Activated CD4-positive, alpha-beta memory T cell treated with anti-CD3 and anti-CD28 coated beads for 36 hours (primary cell): ENCODE data around the gene PNPO. TPM values are rescaled to one million over a fixed set of nuclear protein-coding genes. Genes with fewer than 3 reads are reported as not detected.
A peak's percentile ranks its signal among the peaks of the same experiment; 100 is the strongest.

Experiments used
- CTCF ChIA-PET: fragments of 350-600 bp; sonication (Branson Sonifier 250); formaldehyde crosslinking; loops from one replicate; lab custom pipeline; 2021; ENCODE audit warnings: antibody characterized with exemption, inconsistent platforms; lab: Charles Lee
- POLR2A ChIA-PET: fragments of 350-600 bp; sonication (Branson Sonifier 250); formaldehyde crosslinking; loops from one replicate; lab custom pipeline; 2021; ENCODE audit warnings: antibody characterized with exemption; lab: Charles Lee
- DNase-seq: peaks from one replicate; pipeline ENCODE4 v3.0.0-alpha.2; 2020
- H3K27ac Mint-ChIP-seq: one replicate; pipeline ENCODE4 v1.8.0; 2021; ENCODE audit warnings: mixed read lengths
- H3K27me3 Mint-ChIP-seq: one replicate; pipeline ENCODE4 v1.8.0; 2021; ENCODE audit warnings: mixed read lengths
- H3K36me3 Mint-ChIP-seq: one replicate; pipeline ENCODE4 v1.8.0; 2021; ENCODE audit warnings: mixed read lengths
- H3K4me1 Mint-ChIP-seq: one replicate; pipeline ENCODE4 v1.8.0; 2021; ENCODE audit warnings: low read depth, mixed read lengths
- H3K4me3 Mint-ChIP-seq: one replicate; pipeline ENCODE4 v1.8.0; 2021; ENCODE audit warnings: mild to moderate bottlenecking, mixed read lengths
- H3K9me3 Mint-ChIP-seq: one replicate; pipeline ENCODE4 v1.8.0; 2021; ENCODE audit warnings: mixed read lengths
- intact Hi-C: fragments of 100-400 bp; cut with micrococcal nuclease; formaldehyde crosslinking; loops from one replicate; pipeline ENCODE4 v1.15.1; 2023
- total RNA-seq, 2 experiments: library from RNA; stranded (reverse); gene quantifications; one replicate each; pipeline ENCODE4 v1.2.3, GENCODE V29; 2021

PNPO gene
- total RNA-seq, 2 experiments from 2014 or later = 32.5 to 34.4 TPM

GRCh38 chr17:47964856-47965255 is 23.5 kb downstream of the PNPO start:
- no peaks in the 10 kb centered on the region for H3K27me3 Mint-ChIP-seq
- ChIA-PET CTCF (interaction anchor here (11.9 kb wide), 1 partner anchor 16 kb away, joined by 290 read pairs; the partner anchor contains the start of genes PNPO and PRR15L), POLR2A (no interaction called here)
- H3K4me3 Mint-ChIP-seq = no peak overlapping the region
- intact Hi-C loops = no loop called here
- no peaks in the 10 kb centered on the region for H3K9me3 Mint-ChIP-seq
- no peak for DNase-seq
- H3K36me3 Mint-ChIP-seq = no peaks in the 10 kb centered on the region
- no peak overlapping the region for H3K27ac Mint-ChIP-seq
- H3K4me1 Mint-ChIP-seq = peaks cover 2% of the 10 kb centered on the region

- H3K27ac Mint-ChIP-seq = no peak overlapping the region
- DNase-seq = no peak
- H3K27me3 Mint-ChIP-seq = no peaks in the 10 kb centered on the region
- no peaks in the 10 kb centered on the region for H3K9me3 Mint-ChIP-seq
- no peak overlapping the region for H3K4me3 Mint-ChIP-seq
- no peaks in the 10 kb centered on the region for H3K36me3 Mint-ChIP-seq
- peaks cover 9% of the 10 kb centered on the region for H3K4me1 Mint-ChIP-seq
- ChIA-PET POLR2A (no interaction called here), CTCF (interaction anchor here (0.6 to 11.9 kb wide), 2 partner anchors 17 to 135 kb away, joined by 3 to 290 read pairs; partner anchors contain the start of genes LRRC46, MRPL10, PNPO and PRR15L)
- intact Hi-C loops = no loop called here
Measured at GRCh38 chr17:47966079-47966519, 24.7 kb downstream of the PNPO start.

GRCh38 chr17:47967607-47968252 is 26.4 kb downstream of the PNPO start:
- Mint-ChIP-seq H3K27me3 (no peaks in the 10 kb centered on the region), H3K4me1 (peaks cover 18% of the 10 kb centered on the region), H3K36me3 (no peaks in the 10 kb centered on the region), H3K27ac (no peak overlapping the region), H3K4me3 (no peak overlapping the region), H3K9me3 (no peaks in the 10 kb centered on the region)
- no peak for DNase-seq
- intact Hi-C loops = no loop called here
- ChIA-PET POLR2A (interaction anchor here (1.3 kb wide), 1 partner anchor 79 kb away, joined by 3 read pairs; no protein-coding TSS in a partner anchor), CTCF (interaction anchor here (1.2 to 11.9 kb wide), 2 partner anchors 18 to 32 kb away, joined by 3 to 290 read pairs; partner anchors contain the start of genes PNPO and PRR15L)

- Mint-ChIP-seq H3K27ac (no peak overlapping the region), H3K4me3 (no peak overlapping the region), H3K27me3 (no peaks in the 10 kb centered on the region), H3K9me3 (no peaks in the 10 kb centered on the region), H3K36me3 (peaks cover 1% of the 10 kb centered on the region), H3K4me1 (peaks cover 22% of the 10 kb centered on the region)
- DNase-seq = no peak
- intact Hi-C loops = no loop called here
- POLR2A ChIA-PET = interaction anchor here (1.3 kb wide), 1 partner anchor 78 kb away, joined by 3 read pairs; no protein-coding TSS in a partner anchor
- CTCF ChIA-PET = interaction anchor here (0.6 to 11.9 kb wide), 6 partner anchors 10 to 79 kb away, joined by 3 to 290 read pairs (median 4); partner anchors contain the start of genes PNPO and PRR15L
Measured at GRCh38 chr17:47968836-47969235, 27.5 kb downstream of the PNPO start.

GRCh38 chr17:47969930-47970724 is 28.8 kb downstream of the PNPO start:
- CTCF ChIA-PET = interaction anchor here (0.5 to 11.9 kb wide), 37 partner anchors 8 to 147 kb away, joined by 3 to 290 read pairs (median 4); partner anchors contain the start of genes CBX1, LRRC46, MRPL10 and PNPO
- Mint-ChIP-seq H3K4me1 (peaks cover 22% of the 10 kb centered on the region), H3K27me3 (no peaks in the 10 kb centered on the region)

GRCh38 chr17:47970725-47971499 is 29.5 kb downstream of the PNPO start, which contains the start of gene CDK5RAP3:
Gene CDK5RAP3 (plus strand): TSS chr17:47971113. CDS start chr17:47971147, 34 bp downstream.
- ChIA-PET CTCF (interaction anchor here (0.6 to 11.9 kb wide), 38 partner anchors 8 to 935 kb away, joined by 3 to 290 read pairs (median 4); partner anchors contain the start of genes CBX1, LRRC46, MRPL10 and OSBPL7), POLR2A (interaction anchor here (0.9 to 1.9 kb wide), 5 partner anchors 21 to 75 kb away, joined by 3 to 14 read pairs (median 4); partner anchors contain the start of gene SP2)
- H3K9me3 Mint-ChIP-seq = no peaks in the 10 kb centered on the region
- H3K36me3 Mint-ChIP-seq = peaks cover 12% of the 10 kb centered on the region
- no peaks in the 10 kb centered on the region for H3K27me3 Mint-ChIP-seq
- peaks cover 22% of the 10 kb centered on the region for H3K4me1 Mint-ChIP-seq
- peak within 1 kb of the TSS; percentile 85 for H3K27ac Mint-ChIP-seq
- H3K4me3 Mint-ChIP-seq = peak within 1 kb of the TSS; percentile 88
- intact Hi-C loops = loop anchor here (1.0 to 2.0 kb wide), 7 partner anchors 24 to 322 kb away; partner anchors contain the start of genes KPNB1, NFE2L1, PNPO and SP2
- DNase-seq = peak; percentile 100

More at GRCh38 chr17:47969930-47970724, 28.8 kb downstream of the PNPO start:
- intact Hi-C loops = loop anchor here (1.0 to 2.0 kb wide), 6 partner anchors 23 to 321 kb away; partner anchors contain the start of genes KPNB1, NFE2L1 and PNPO
- Mint-ChIP-seq H3K9me3 (no peaks in the 10 kb centered on the region), H3K4me3 (peak overlapping the region; percentile 88), H3K36me3 (peaks cover 7% of the 10 kb centered on the region), H3K27ac (peak overlapping the region; percentile 24)
- no peak for DNase-seq
- POLR2A ChIA-PET = interaction anchor here (0.8 to 1.9 kb wide), 5 partner anchors 11 to 74 kb away, joined by 3 to 14 read pairs (median 4); partner anchors contain the start of gene SP2

GRCh38 chr17:47973541-47973940 is 32.2 kb downstream of the PNPO start:
- Mint-ChIP-seq H3K9me3 (no peaks in the 10 kb centered on the region), H3K27ac (no peak overlapping the region), H3K27me3 (no peaks in the 10 kb centered on the region), H3K4me3 (no peak overlapping the region), H3K36me3 (peaks cover 26% of the 10 kb centered on the region), H3K4me1 (peaks cover 22% of the 10 kb centered on the region)
- intact Hi-C loops = no loop called here
- no peak for DNase-seq
- ChIA-PET CTCF (interaction anchor here (1.8 to 11.9 kb wide), 2 partner anchors 24 to 131 kb away, joined by 4 to 290 read pairs; partner anchors contain the start of genes PNPO and PRR15L), POLR2A (no interaction called here)

GRCh38 chr17:47975189-47975822 is 33.9 kb downstream of the PNPO start:
- no peaks in the 10 kb centered on the region for H3K27me3 Mint-ChIP-seq
- no peak overlapping the region for H3K4me3 Mint-ChIP-seq
- no peaks in the 10 kb centered on the region for H3K9me3 Mint-ChIP-seq
- no peak overlapping the region for H3K27ac Mint-ChIP-seq
- H3K4me1 Mint-ChIP-seq = peaks cover 16% of the 10 kb centered on the region
- intact Hi-C loops = no loop called here
- ChIA-PET CTCF (interaction anchor here (11.9 kb wide), 1 partner anchor 26 kb away, joined by 290 read pairs; the partner anchor contains the start of genes PNPO and PRR15L), POLR2A (no interaction called here)
- no peak for DNase-seq
- peaks cover 36% of the 10 kb centered on the region for H3K36me3 Mint-ChIP-seq

- H3K27me3 Mint-ChIP-seq = no peaks in the 10 kb centered on the region
- peaks cover 13% of the 10 kb centered on the region for H3K4me1 Mint-ChIP-seq
- ChIA-PET CTCF (interaction anchor here (0.9 to 1.4 kb wide), 4 partner anchors 9 to 43 kb away, joined by 3 to 4 read pairs (median 4); no protein-coding TSS in a partner anchor), POLR2A (no interaction called here)
- intact Hi-C loops = no loop called here
- no peak for DNase-seq
- H3K9me3 Mint-ChIP-seq = no peaks in the 10 kb centered on the region
- H3K36me3 Mint-ChIP-seq = peaks cover 38% of the 10 kb centered on the region
- no peak overlapping the region for H3K27ac Mint-ChIP-seq
- no peak overlapping the region for H3K4me3 Mint-ChIP-seq
Measured at GRCh38 chr17:47975823-47976205, 34.4 kb downstream of the PNPO start.

- POLR2A ChIA-PET = no interaction called here
- Mint-ChIP-seq H3K9me3 (no peaks in the 10 kb centered on the region), H3K36me3 (peaks cover 45% of the 10 kb centered on the region), H3K27ac (no peak overlapping the region), H3K4me1 (peaks cover 1% of the 10 kb centered on the region), H3K4me3 (no peak overlapping the region), H3K27me3 (no peaks in the 10 kb centered on the region)
- CTCF ChIA-PET = interaction anchor here (0.6 to 2.1 kb wide), 15 partner anchors 8 to 131 kb away, joined by 3 to 15 read pairs (median 3); partner anchors contain the start of genes CDK5RAP3 and PNPO
- DNase-seq = peak; percentile 55
- intact Hi-C loops = no loop called here
Measured at GRCh38 chr17:47978324-47978723, 37.0 kb downstream of the PNPO start.
